ENCODE measurements around the gene DDX4.
"Not testable (repeated sequence)": the region's sequence is repeated elsewhere in the genome, so short reads cannot be mapped to it uniquely, and the experiment has no call there.

The DDX4 gene

GRCh38 chr5:55750499-55750898 is 12.6 kb downstream of the DDX4 start:
- Mint-ChIP-seq H3K27ac (no peak overlapping the region), H3K4me3 (no peak overlapping the region), H3K9me3 (peaks cover 3% of the 10 kb centered on the region), H3K36me3 (ENCODE audit: low read depth) (peaks cover 2% of the 10 kb centered on the region), H3K4me1 (ENCODE audit: low read depth) (peaks cover 4% of the 10 kb centered on the region), H3K27me3 (ENCODE audit: low read depth) (peaks cover 6% of the 10 kb centered on the region)

DNA sequence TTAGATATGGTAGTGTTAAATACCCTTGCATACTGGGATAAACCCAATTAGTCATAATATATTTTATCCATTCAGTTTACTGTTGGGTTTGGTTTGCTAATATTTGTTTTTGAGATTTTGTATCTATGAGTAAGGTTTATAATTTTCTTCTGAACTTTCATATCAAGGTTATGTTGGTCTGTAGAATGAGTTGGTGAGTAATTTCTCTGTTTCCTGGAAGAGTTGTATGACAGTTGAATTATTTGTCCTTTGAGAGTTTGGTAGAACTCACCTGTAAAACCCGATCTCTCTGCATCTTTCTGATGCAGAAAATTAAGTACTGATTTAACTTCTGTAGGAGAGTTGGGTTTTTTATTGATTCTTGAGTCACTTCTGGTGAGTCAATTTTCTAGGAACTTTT is 20.4 kb downstream of the DDX4 start:
- H3K4me1 Mint-ChIP-seq (ENCODE audit: low read depth), result peaks cover 18% of the 10 kb centered on the region

DNA sequence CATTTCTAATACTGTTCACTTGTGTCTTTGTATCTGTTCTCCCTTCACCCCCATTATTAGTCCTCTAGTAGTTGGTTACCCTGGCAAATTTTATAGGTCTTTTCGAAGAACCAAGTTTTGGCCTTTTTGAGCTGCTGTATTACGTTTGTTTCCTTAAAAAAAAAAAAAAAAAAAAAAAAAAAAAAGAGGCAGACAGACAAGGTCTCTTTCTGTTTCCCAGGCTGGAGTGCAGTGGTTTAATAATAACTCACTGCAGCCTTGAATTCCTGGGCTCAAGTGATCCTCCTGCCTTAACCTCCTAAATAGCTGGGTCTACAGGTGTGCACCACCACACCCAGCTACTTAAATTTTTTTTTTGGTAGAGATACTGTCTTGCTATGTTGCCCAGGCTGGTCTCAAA is 20.9 kb downstream of the DDX4 start:
- H3K27me3 Mint-ChIP-seq (ENCODE audit: low read depth), result peaks cover 14% of the 10 kb centered on the region
- H3K36me3 Mint-ChIP-seq (ENCODE audit: low read depth), result peaks cover 5% of the 10 kb centered on the region
- peaks cover 10% of the 10 kb centered on the region for H3K9me3 Mint-ChIP-seq
- H3K4me3 Mint-ChIP-seq, result peak overlapping the region; percentile 25
- peaks cover 23% of the 10 kb centered on the region for H3K4me1 Mint-ChIP-seq (ENCODE audit: low read depth)
- H3K27ac Mint-ChIP-seq, result peak overlapping the region; percentile 41

More for the DNA sequence above, 20.4 kb downstream of the DDX4 start:
- Mint-ChIP-seq H3K27ac (peak overlapping the region; percentile 1), H3K27me3 (ENCODE audit: low read depth) (peaks cover 14% of the 10 kb centered on the region), H3K36me3 (ENCODE audit: low read depth) (peaks cover 5% of the 10 kb centered on the region), H3K9me3 (peaks cover 10% of the 10 kb centered on the region), H3K4me3 (peak overlapping the region; percentile 1)

DNA sequence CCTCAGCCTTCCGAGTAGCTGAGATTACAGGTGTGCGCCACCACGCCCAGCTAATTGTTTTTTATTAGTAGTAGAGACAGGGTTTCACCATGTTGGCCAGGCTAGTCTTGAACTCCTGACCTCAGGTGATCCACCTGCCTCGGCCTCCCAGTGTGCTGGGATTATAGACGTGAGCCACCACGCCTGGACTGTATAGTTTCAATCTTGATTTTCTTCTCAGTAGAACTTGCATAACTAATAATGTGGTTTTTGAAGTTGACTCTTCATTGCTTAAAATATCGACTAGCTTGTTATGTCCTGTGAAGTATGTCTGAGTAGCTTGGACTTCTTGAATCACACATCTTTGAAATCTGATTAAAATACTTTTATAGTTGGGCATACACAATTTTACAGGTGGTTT is 23.9 kb downstream of the DDX4 start:
- H3K27me3 Mint-ChIP-seq (ENCODE audit: low read depth); H3K36me3 Mint-ChIP-seq (ENCODE audit: low read depth); H3K9me3 Mint-ChIP-seq: not testable (repeated sequence)

DNA sequence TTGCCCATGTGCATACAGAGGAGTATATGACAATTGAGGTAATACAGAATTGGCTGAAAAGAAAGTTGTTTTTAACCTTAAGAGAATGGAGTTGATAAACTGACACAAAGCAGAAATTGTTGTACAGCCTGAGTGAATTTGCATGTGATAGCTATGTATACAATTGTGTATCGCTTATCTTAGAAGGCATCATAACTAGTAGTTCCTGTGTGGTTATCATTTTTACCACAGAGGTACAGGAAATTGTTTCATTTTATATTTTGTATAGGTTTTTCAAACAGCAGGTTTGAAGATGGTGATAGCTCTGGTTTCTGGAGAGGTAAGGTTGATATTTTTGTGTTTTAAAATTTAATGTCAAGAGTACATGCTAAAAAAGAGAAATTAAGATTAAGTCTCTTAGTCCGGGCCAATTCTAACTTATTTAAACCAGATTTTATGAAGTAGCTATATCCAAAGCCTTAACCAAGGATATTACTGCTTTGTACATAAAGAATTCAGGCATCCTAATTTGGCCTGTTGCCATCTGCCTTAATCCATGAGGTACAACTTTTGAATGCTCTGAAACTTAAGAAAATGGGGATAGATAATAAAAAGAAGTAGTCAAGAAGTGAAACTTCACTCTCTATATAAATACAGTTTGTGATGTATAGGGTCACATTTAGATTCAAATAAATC is 26.0 kb downstream of the DDX4 start:
- Mint-ChIP-seq H3K4me1 (ENCODE audit: low read depth) (peaks cover 26% of the 10 kb centered on the region), H3K9me3 (no peaks in the 10 kb centered on the region), H3K27ac (peak overlapping the region; percentile 75), H3K36me3 (ENCODE audit: low read depth) (peaks cover 6% of the 10 kb centered on the region), H3K27me3 (ENCODE audit: low read depth) (peaks cover 8% of the 10 kb centered on the region), H3K4me3 (peak overlapping the region; percentile 71)

More for the DNA sequence above, 23.9 kb downstream of the DDX4 start:
- peaks cover 36% of the 10 kb centered on the region for H3K4me1 Mint-ChIP-seq (ENCODE audit: low read depth)
- not testable (repeated sequence) for H3K27ac Mint-ChIP-seq, H3K4me3 Mint-ChIP-seq

DNA sequence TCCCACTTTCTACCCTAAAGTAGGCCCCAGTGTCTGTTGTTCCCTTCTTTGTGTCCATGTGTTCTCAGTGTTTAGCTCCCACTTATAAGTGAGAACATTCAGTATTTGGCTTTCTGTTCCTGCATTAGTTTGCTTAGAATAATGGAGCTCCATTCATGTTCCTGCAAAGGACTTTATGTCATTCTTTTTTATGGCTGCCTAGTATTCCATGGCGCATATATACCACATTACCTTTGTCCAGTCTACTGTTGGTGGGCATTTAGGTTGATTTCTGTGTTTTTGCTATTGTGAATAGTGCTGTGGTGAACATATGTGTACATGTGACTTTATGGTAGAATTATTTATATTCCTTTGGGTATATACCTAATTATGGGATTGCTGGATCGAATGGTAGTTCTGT is 30.4 kb downstream of the DDX4 start:
- Mint-ChIP-seq H3K4me3 (no peak overlapping the region), H3K27me3 (ENCODE audit: low read depth) (no peaks in the 10 kb centered on the region), H3K4me1 (ENCODE audit: low read depth) (peaks cover 32% of the 10 kb centered on the region), H3K27ac (no peak overlapping the region), H3K36me3 (ENCODE audit: low read depth) (peaks cover 3% of the 10 kb centered on the region), H3K9me3 (peaks cover 3% of the 10 kb centered on the region)

- peaks cover 3% of the 10 kb centered on the region for H3K9me3 Mint-ChIP-seq
- H3K27me3 Mint-ChIP-seq (ENCODE audit: low read depth), result peaks cover 4% of the 10 kb centered on the region
- H3K4me1 Mint-ChIP-seq (ENCODE audit: low read depth), result peaks cover 14% of the 10 kb centered on the region
- H3K4me3 Mint-ChIP-seq, result no peak overlapping the region
- H3K36me3 Mint-ChIP-seq (ENCODE audit: low read depth), result peaks cover 2% of the 10 kb centered on the region
- H3K27ac Mint-ChIP-seq, result no peak overlapping the region
Measured at GRCh38 chr5:55771175-55771655, 33.4 kb downstream of the DDX4 start.

GRCh38 chr5:55773057-55773456 is 35.2 kb downstream of the DDX4 start:
- Mint-ChIP-seq H3K4me1 (ENCODE audit: low read depth) (peaks cover 14% of the 10 kb centered on the region), H3K4me3 (no peak overlapping the region), H3K27ac (no peak overlapping the region), H3K36me3 (ENCODE audit: low read depth) (peaks cover 2% of the 10 kb centered on the region), H3K27me3 (ENCODE audit: low read depth) (peaks cover 11% of the 10 kb centered on the region), H3K9me3 (peaks cover 3% of the 10 kb centered on the region)

GRCh38 chr5:55777332-55777731 is 39.5 kb downstream of the DDX4 start:
- no peaks in the 10 kb centered on the region for H3K9me3 Mint-ChIP-seq
- H3K4me1 Mint-ChIP-seq (ENCODE audit: low read depth), result peaks cover 8% of the 10 kb centered on the region
- no peaks in the 10 kb centered on the region for H3K36me3 Mint-ChIP-seq (ENCODE audit: low read depth)
- H3K27me3 Mint-ChIP-seq (ENCODE audit: low read depth), result peaks cover 19% of the 10 kb centered on the region
- H3K4me3 Mint-ChIP-seq, result no peak overlapping the region
- no peak overlapping the region for H3K27ac Mint-ChIP-seq

DNA sequence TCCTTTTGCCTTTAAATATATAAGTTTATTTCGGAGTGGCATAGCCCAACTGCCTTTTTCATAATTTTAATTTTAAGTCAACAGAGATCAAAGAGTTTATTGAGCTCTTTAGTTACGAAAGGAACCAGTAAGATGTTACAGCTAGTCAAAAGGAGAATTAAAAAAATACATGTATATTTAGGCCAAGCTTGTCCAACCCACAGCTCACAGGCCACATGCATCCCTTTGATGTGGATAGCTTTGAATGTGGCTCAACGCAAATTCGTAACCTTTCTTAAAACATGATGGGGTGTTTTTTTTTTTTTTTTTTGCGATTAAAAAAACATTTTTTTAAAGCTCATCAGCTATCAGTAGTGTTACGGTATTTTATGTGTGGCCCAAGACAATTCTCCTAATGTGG is 63.1 kb downstream of the DDX4 start:
- H3K27me3 Mint-ChIP-seq (ENCODE audit: low read depth), result peaks cover 3% of the 10 kb centered on the region
- H3K4me1 Mint-ChIP-seq (ENCODE audit: low read depth), result peaks cover 4% of the 10 kb centered on the region
- H3K9me3 Mint-ChIP-seq, result no peaks in the 10 kb centered on the region
- H3K27ac Mint-ChIP-seq, result no peak overlapping the region
- H3K4me3 Mint-ChIP-seq, result no peak overlapping the region
- H3K36me3 Mint-ChIP-seq (ENCODE audit: low read depth), result peaks cover under 1% of the 10 kb centered on the region

DNA sequence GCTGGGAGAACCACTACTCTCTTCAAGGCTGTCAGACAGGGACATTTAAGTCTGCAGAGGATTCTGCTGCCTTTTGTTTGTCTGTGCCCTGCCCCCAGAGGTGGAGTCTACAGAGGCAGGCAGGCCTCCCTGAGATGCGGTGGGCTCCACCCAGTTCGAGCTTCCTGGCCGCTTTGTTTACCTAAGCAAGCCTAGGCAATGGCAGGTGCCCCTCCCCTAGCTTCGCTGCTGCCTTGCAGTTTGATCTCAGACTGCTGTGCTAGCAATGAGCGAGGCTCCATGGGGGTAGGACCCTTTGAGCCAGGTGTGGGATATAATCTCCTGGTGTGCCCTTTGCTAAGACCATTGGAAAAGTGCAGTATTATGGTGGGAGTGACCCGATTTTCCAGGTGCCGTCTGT is 71.0 kb downstream of the DDX4 start:
- H3K4me3 Mint-ChIP-seq; H3K36me3 Mint-ChIP-seq (ENCODE audit: low read depth); H3K27ac Mint-ChIP-seq; H3K4me1 Mint-ChIP-seq (ENCODE audit: low read depth): not testable (repeated sequence)
- H3K9me3 Mint-ChIP-seq, result peaks cover 10% of the 10 kb centered on the region
- peaks cover 31% of the 10 kb centered on the region for H3K27me3 Mint-ChIP-seq (ENCODE audit: low read depth)

GRCh38 chr5:55815939-55816338 is 78.1 kb downstream of the DDX4 start:
- not testable (repeated sequence) for H3K36me3 Mint-ChIP-seq (ENCODE audit: low read depth); H3K4me1 Mint-ChIP-seq (ENCODE audit: low read depth); H3K9me3 Mint-ChIP-seq; H3K27ac Mint-ChIP-seq; H3K4me3 Mint-ChIP-seq
- peaks cover 37% of the 10 kb centered on the region for H3K27me3 Mint-ChIP-seq (ENCODE audit: low read depth)

- Mint-ChIP-seq H3K36me3 (ENCODE audit: low read depth) (no peaks in the 10 kb centered on the region), H3K27ac (no peak overlapping the region), H3K27me3 (ENCODE audit: low read depth) (peaks cover 41% of the 10 kb centered on the region), H3K4me3 (no peak overlapping the region), H3K4me1 (ENCODE audit: low read depth) (no peaks in the 10 kb centered on the region), H3K9me3 (no peaks in the 10 kb centered on the region)
Measured at GRCh38 chr5:55816342-55816741, 78.5 kb downstream of the DDX4 start.

DNA sequence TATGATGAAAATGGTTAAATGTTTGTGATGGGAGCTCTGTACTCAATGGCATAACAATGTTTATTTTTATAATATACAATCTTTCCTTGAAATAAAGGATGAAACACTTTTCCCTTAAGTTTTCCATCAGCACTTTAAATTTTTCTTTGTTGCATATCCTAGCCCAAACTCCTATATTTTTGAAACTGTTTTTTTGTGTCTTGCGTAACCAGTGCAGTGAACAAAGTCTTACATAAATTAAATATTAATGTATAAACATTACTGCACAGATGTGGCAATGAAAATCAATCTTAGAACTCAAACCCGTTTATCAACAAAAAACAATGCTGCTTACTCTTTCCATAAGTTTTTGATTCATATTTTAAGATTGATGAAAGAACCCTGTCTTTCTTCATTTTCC is 79.2 kb downstream of the DDX4 start:
- Mint-ChIP-seq H3K4me1 (ENCODE audit: low read depth) (peaks cover 4% of the 10 kb centered on the region), H3K27me3 (ENCODE audit: low read depth) (peaks cover 40% of the 10 kb centered on the region), H3K9me3 (no peaks in the 10 kb centered on the region)

DNA sequence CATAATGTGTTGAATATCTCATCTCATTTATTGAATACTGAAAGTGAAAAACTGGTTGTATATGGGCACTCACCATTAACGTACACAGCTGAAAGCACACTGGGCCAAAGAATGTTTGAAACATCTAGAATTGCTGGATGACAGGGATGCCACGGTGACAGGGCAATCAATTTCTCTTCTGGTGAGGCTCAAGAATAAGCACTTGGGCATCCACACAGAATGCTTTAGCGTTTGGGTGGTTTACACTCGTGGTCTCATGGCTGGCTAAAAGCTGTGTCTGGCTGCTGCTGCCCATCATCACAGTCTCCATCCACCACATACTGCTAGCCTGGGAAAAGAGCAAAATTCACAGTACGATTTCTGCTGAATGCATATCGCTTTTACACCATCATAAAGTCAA is 82.6 kb downstream of the DDX4 start:
- Mint-ChIP-seq H3K4me3 (no peak overlapping the region), H3K9me3 (no peaks in the 10 kb centered on the region), H3K27ac (no peak overlapping the region), H3K27me3 (ENCODE audit: low read depth) (peaks cover 48% of the 10 kb centered on the region), H3K36me3 (ENCODE audit: low read depth) (peaks cover 1% of the 10 kb centered on the region), H3K4me1 (ENCODE audit: low read depth) (peaks cover 8% of the 10 kb centered on the region)

More for the DNA sequence above, 79.2 kb downstream of the DDX4 start:
- Mint-ChIP-seq H3K27ac (no peak overlapping the region), H3K36me3 (ENCODE audit: low read depth) (no peaks in the 10 kb centered on the region), H3K4me3 (no peak overlapping the region)

All from T-helper 1 cell treated with Interleukin-12 subunit alpha and Interleukin-12 subunit beta and Interleukin-4 antibody, amounts not matched to agents 30 μg/mL and 1 μg/mL, for 36 hours (primary cell).